Eye (tissue), 1 donor: ENCODE data around the gene NAB2.
"Not testable (repeated sequence)": the region's sequence is repeated elsewhere in the genome, so short reads cannot be mapped to it uniquely, and the experiment has no call there.

ENCODE experiments used
- DNase-seq: peaks from one replicate; pipeline ENCODE4 v3.0.0-alpha.2; 2015

Gene NAB2

DNA sequence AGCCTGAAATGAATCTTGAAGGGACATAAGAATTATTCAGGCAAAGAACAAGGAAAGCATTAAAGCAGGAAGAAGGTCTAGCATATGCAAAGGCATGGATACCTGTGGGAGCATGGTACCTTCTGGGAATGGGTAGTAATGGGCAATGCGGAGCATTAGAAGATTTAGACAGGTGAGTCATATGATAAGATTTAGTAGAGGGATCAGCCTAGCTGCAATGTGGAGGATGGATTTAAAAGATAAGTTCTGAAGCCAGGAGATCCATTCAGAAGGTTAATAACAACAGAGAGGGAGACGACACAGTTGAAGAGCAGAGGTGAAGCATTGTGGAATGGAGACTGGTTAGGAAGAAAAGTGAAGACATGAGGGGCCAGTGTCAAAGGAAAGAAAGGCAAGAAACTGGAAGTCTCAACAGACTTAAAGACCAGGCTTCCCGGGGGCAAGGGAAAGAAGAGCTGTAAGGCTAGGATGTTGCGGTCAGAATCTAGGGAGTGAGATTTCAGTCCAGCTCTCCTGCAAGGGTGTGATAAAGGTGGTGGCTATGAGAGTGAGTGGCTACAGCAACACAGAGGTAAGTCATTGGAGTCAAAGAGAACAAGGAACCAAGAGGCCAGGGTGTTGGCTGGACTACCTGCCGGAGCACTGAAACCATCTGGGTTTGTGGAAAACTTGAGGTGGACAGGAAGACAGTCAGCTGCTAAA is 27.8 kb downstream of the NAB2 start:
- no peak for DNase-seq

DNA sequence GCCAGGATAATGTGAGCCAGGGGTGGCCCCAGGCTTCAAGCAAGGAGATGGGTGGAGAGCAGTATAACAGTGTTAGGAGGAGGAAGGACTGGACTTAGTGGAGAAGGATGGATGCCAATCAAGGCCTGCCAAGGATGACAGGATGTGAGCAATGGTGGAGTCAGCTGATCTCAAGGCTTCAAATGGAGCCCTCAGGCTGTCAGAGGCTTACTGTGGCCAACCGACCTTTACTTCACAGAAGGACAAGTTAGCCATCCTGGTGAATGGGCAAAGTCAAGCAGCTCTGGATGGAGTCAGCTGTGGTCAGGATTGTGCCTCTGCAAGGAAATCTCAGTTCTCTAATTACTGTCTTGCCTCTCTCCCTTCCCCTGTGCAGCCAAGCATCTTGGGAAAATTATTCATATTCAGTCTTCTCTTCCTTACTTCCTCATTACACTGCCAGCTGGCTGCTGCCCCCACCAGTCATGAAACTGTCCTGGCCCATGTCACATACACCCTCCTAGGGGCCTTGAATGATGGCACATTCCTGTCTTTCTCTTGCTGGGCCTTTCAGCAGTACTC is 29.9 kb downstream of the NAB2 start:
- no peak for DNase-seq

DNA sequence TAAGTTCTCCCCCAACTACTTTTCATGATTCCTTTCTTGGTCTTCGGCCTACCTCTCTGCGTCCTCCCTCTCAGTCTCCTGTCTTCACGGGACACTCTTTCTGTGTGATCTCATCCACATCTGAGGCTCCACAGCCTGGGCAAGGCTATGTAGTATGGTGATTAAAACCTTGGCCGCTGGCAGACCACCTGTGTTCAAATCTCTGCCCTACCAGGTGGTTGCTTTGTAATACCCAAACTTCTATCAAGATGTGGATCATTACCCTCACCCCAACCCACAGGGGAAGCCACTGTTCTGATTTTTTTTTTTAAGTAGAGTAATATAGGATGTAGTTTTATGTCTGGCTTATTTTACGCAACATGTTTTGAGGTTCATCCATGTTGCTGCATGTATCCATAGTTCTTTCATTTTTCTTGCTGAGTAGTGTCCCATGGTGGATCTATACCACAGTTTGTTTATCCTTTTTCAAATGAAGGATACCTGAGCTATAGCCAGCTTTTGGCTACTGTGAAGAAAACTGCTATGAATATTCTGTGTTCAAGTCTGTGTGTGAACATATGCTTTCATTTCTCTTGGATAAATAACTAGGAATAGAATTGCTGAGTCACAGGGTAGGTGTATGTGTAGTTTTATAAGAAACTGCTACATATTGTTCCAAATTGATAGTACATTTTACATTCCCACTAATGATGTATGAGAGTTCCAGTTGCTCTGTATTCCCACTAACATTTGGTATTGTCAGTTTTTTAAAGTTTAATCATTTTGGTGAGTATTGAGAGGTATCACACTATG is 30.6 kb downstream of the NAB2 start:
- no peak for DNase-seq

DNA sequence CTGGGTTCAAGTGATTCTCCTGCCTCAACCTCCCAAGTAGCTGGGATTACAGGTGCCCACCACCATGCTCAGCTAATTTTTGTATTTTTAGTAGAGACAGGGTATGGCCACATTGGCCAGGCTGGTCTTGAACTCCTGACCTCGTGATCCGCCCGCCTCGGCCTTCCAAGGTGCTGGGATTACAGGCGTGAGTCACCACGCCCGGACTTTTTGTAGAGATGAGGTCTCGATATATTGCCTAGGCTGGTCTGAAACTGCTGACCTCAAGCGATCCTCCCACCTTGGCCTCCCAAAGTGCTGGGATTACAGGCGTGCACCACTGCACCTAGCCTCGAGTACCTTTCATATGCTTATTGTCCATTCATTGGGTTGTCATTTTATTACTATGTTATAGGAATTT is 31.8 kb downstream of the NAB2 start:
- not testable (repeated sequence) for DNase-seq

DNA sequence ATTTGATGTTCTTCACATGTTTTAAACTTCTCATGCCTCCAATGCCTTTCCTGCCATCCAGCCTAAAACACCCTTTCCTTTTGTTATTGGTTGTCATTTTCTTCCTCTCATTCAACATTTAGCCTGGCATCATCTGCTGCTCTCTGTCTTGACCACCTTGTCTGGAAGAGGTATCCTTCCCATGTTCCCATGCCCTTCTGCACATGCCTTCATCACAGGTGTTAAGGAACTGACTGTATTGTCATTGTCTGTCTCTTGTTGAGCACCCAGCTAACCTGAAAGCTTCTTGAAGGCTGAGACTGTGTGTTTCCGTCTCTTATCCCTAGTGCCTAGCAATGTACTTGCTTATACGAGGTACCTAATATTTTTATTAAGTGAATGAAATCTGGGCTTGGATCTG is 34.9 kb downstream of the NAB2 start:
- no peak for DNase-seq

DNA sequence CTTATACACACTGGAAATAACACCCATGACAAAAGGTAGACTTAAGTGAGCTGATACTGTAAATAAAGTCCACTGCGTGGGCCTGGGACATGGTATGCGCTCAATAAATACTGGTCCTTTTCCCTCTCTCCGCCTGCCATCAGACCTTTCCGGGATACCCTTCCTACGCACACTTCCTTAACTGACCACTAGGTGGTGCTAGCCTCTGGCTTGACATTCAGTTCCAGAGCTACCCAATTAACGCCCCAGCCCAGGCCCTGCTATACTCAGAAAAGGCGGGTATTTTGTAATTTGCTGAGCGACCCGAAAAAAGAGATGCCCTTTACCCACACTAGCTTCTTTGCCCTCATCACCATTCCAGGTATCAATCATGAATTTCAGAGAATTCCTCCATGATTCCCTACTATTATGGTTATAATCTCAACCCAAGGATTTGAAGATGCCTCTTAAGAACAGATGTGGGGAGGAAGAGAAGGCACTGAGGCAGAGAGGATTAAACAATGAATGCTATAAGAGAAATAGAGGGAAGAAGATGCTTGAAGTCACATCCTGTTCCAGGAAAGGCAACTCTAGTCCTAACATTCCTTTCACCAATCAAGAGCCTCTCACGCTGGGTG is 35.5 kb downstream of the NAB2 start:
- DNase-seq: peak; percentile 94

DNA sequence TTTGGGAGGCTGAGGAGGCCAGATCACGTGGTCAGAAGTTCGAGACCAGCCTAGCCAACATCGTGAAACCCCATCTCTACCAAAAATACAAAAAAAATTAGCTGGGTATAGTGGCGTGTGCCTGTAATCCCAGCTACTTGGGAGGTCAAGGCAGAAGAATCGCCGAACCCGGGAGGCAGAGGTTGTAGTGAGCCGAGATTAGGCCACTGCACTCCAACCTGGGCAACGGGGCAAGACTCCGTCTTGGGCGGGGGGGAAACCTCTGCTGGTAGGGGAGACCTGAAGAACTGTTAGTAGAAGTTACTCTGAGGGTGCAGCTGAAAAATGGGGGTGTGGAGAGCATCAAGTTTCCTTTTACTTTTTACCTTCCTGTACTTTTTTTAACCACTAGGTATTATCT is 37.1 kb downstream of the NAB2 start:
- no peak for DNase-seq

DNA sequence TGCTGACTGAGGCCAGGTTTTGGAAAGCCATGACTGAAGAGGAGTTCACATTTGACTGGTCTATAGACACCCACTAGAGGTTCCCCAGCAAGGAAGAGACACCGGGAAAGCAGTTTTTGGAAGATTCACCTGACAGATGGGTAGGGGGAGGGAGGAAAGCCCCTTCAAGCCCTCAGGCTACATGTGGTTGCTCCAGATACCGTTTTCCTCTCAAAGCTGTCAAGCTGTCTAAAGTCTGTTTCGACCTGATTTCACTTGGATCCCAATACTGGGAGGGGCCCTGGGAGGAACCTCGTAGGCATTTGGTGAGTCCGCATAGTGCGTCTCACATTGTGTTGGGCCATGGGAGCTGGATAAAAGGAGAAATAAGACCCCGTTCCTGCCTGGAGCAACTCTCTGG is 37.6 kb downstream of the NAB2 start:
- no peak for DNase-seq

DNA sequence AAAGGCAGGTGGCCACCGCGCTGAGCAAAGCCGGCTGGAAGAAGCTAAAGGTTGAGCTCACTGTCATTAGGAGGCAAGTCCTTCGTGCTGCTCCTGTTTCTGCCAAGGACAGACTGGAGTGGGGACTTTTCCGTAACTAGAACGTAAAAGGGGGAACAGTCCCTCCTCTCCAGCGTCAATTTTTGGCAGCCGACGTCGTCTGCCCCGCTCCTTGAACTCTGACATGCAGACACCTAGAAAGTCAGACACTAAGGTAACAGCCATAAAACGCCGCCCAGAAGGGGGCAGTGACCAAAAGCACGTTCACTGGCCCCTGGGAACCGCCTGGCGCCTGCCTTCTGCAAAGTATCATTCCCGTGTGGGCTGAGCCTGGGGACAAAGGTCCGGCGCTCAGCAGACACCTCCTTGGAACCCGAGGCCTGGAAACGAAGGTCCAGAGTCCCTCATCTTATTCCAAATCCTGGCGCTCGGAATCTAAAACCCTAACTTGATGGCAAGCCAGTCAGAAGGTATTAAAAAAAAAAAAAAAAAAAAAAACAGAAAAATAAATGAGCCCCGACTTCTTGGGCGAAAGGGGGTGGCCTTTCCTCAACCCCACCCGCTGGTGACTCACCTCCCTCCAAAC is 38.3 kb downstream of the NAB2 start:
- no peak for DNase-seq

DNA sequence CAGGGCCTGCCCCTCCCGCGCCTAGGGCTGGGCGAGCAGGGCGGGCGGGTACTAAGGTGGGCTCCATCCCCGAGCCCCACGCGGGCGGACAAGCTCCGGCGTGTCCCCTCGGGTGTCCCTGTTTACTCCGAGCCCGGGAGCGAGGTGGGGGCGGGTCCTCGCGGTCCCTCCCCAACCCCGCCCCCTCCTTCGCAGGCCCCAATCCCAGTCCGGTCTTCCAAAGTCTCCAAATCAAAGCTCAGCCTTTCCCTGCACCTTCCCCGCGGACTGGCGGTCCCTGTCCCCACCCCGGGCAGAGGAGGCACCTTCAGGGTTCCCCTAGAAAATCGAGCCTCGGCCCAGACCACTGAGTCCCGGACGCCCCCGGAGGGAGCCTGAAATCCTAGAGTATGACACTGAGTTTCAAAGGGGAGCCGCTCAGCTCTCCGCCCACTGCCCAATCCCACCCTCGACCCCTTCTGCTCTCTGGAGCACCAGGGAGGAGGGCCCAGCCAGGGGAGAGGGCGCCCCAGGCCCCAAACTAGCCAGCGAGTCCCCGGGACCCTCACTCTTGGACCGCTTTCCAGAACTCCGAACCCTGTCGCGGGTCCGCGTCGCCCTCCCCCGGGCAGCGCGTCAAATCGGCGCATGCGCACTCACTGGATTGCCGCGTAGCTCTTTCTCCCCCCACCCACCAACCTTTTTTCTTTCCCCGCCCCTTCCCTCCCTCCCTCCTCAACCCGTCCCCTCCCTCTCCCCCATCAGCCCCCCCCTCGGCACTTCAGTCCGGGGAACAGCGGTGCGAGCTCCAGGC is 39.0 kb downstream of the NAB2 start, which contains the start of gene LRP1:
Gene LRP1, plus strand, starts transcription at position 758 of the 793 bp plus-strand sequence. CDS start 482 bp downstream, outside the sequence.
- peak; percentile 95 for DNase-seq

DNA sequence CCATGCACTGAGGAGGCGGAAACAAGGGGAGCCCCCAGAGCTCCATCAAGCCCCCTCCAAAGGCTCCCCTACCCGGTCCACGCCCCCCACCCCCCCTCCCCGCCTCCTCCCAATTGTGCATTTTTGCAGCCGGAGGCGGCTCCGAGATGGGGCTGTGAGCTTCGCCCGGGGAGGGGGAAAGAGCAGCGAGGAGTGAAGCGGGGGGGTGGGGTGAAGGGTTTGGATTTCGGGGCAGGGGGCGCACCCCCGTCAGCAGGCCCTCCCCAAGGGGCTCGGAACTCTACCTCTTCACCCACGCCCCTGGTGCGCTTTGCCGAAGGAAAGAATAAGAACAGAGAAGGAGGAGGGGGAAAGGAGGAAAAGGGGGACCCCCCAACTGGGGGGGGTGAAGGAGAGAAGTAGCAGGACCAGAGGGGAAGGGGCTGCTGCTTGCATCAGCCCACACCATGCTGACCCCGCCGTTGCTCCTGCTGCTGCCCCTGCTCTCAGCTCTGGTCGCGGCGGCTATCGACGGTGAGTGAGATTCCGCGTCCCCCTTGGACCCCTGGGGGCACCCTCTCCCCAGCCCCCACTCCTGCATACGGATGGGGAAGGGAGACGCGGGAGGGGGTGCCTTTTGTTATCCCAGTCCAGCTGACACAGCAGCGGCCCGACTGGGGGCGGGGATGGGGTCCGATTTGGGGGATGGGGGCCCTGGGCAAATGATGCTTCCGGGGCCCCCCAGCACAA is 39.8 kb downstream of the NAB2 start:
- DNase-seq: peak; percentile 61

DNA sequence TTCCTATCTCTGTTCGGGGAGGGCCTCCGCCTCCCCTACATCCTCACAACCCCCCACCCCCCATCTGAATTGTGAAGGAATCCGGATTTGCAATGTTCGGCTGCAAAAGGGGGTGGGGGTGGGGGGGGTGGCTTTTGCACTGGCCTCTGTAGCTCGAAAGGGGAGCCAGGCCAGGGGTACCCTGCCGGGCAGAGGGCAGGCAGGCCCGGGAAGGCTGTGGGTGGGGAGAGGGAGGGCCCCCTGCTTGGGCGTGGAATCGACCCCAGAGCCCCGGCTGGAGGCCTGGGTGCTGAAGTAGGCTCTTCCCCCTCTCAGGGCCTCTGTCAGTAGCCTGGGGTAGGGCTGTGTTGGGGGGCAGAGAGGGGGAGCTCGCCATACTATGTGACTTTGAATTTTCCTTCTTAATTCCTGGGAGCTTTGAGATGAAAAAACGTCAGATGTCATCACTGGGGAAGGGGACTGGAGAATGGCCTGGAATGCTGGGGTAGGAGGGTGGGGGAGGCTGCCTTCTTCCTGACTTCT is 40.5 kb downstream of the NAB2 start:
- peak; percentile 41 for DNase-seq

DNA sequence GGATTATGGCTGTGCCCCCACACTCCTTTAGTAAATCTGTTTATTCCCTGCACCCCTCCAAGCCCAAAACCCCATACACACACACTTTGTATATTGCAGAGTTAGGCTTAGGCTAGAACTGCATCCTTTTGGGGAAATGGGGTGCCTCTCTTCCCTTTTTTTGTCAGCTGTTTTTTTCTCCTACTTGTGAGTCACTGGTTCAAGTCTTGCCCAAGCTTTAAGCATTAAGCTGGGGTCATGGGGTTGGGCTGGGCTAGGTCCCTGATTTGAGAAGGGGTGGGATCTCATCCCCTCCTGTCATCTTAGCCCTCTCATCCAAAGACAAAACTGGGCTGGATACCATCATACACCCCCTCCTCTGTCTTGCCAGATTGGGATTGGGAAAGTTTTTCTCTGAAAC is 41.0 kb downstream of the NAB2 start:
- no peak for DNase-seq

DNA sequence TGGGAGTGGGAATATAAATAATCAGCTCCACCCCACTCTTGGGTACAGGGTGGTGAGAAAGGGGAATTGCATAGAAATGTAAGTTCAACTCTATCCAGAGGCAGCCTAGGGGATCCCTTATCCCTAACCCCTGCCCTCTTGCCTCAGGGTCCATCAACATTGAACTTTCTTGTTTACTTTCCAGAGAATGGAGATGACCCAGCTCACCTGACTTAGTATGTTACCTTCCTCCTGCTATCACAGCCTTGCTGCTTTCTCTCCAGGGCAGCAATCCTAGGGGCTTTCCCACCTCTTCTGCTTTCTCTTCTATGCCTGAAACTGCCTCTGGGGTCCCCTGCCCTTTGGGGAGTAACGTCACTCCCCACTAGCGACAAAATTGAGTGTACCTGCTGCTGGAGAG is 42.0 kb downstream of the NAB2 start:
- DNase-seq: no peak

DNA sequence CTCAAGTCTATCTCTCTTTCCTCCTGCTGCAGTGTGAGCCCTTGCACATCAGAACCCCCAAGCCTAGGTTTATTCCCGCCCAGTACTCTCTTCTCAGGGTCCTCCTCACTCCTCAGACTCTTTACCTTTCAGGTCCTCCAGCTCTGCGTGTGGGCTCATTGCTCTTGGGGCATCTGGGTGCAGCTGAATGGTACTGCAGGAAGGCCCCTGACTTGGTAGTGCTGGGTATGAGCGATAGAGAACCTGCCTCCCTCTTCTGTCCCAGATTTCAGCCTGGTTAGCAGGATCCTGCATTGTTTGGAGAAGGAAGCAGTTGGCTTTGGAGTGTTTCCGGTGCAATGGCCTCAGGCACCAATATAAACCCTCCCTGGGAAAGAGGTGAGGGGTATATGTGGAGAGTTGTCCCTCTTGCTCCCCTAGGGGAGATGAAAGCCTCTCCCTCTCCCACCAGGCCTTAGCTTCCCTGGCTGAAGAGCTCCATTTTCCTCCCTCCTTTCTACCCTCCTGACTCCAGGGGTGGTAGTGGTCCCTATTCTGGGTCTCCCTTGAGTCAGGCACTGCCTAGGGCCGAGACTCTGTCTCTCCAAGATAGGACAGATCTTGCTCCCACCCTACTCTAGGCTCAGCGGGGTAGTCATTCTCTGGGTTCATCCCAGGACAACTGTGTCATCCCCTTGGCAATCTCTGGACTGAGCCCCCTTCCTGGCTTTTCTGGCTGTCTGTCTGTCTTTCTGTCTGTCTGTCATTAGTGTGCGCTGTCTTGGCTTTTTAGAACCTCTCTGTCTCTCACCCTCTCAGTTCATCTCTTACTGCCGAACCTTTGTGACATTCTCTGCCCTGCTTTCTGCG is 43.2 kb downstream of the NAB2 start:
- no peak for DNase-seq

DNA sequence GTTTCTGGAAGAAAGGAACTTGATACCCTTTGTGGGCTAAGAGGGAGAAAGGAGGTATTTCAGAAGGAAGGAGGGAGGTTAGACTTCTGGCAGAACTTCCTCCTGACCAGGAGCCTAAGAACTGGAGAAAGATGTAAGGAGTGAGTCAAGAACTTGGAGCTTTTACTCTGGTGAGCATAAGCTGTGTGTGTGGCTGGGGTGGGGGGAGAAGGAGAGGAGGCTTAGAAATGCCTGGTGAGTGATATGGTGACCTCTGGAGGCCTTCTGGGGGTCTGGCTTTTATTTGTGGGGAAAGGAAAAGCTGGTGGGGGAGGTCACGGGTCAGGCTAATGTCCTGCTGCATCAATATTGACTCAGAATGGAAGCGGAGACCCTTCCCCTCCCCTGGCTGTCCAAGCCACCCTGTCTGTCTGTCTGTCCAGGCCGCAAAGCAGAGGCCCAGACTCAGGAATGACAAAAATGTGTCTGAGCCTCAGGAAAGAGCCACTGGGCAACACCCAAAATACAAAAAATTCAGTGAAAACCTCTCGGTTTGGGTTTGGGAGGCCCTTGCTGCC is 44.2 kb downstream of the NAB2 start:
- DNase-seq: no peak

DNA sequence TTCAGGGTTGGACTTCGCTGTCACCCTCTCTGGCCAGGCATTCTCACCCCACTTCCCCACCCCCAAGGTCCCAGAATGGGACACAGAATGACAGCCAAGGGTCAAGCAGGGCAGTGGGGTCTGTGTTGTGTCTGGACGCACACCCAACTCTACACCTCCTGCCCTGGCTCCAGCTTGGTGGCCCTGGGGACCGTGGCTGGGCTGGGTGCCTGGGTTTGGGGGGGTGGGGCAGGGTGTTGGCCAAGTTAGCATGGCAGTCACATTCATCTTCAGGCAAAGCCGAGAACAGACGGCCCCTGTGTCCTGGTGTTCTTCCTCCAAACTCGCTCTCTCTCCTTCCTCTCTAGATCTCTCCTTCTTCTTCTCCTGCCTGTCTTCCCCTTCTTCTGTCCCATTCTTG is 45.0 kb downstream of the NAB2 start:
- DNase-seq: no peak

DNA sequence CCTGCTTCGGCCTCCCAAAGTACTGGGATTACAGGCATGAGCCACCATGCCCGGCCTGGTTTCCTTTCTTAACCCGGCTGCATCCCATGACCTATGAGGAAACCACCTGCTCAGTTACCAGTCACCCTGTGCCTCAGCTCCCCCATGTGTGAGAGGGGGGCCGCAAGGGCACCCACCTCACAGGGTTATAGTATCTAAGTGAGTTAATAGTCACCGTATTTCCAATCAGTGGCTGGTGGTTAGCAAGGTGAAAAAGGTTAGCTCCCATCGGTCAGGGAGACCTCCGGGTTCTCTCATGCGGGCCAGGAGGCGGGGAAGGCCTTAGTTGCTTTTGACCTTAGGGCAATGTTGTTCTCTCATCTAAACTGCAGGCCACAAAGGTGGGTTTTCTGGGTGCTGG is 46.0 kb downstream of the NAB2 start:
- no peak for DNase-seq

DNA sequence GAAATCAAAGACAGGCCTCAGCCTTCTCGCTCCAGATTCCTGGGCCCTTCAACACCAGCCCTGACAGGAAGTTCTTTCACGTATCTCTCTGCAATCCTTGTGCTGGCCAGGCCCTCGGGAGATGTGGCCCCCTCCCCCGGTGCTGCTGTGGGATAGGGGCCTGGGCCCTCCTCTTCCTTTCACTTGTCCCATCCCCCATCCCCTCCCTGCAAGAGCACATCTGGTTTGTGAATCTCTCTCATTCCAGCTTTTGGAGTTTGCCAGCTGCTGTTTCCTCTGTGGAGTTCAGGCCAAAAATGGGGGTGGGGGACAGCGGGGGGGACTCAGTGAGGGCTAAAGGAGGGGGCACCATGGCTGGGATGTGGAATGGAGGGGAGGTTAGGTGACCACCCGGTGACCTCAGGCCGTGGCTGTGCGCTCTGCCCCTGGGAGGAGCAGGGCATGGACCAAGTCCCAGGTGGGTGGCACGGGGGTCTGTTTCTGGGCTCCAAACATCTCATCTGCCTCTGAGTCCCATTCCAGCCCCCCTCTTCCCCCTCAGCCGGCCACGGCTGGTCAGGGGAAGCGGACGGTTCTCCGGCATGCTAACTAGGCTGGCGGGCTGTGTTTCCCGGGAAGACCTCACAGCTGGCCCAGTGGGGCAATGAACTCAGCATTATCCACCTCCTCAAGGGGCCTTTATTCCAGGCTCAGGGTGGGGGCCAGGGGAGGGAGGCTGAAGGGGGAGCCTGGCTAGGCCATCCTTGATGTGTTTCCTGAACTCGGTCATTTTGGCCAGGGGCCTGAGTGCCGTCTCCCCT is 46.8 kb downstream of the NAB2 start:
- DNase-seq: peak; percentile 81
